HFF-Myc (cell line): ENCODE measurements around the gene RNF223.
"Not testable (repeated sequence)": the region's sequence is repeated elsewhere in the genome, so short reads cannot be mapped to it uniquely, and the experiment has no call there.

Source experiments
- DNase-seq: peaks from one replicate; pipeline ENCODE4 v3.0.0-alpha.2; 2011; ENCODE audit warnings: low read depth; ENCODE audit errors: extremely low read depth
- H3K4me3 ChIP-seq: replicated peaks from 2 replicates; pipeline ENCODE4 v1.5.1; 2011; ENCODE audit warnings: low read depth, mild to moderate bottlenecking, control low read depth, low read length
- CTCF ChIP-seq: IDR thresholded peaks from 2 replicates; pipeline ENCODE4 v1.5.1; 2012; ENCODE audit warnings: mild to moderate bottlenecking, low read depth, low read length, control low read depth; ENCODE audit errors: missing control alignments

Gene RNF223

GRCh38 chr1:1109743-1110142 is 35.6 kb upstream of the RNF223 start:
- DNase-seq: no peak
- H3K4me3 ChIP-seq: no peak overlapping the region
- TF ChIP-seq CTCF: no peak

GRCh38 chr1:1106510-1107221 is 32.6 kb upstream of the RNF223 start:
- DNase-seq: no peak
- no peak for TF ChIP-seq CTCF
- no peak overlapping the region for H3K4me3 ChIP-seq

- not testable (repeated sequence) for H3K4me3 ChIP-seq, DNase-seq
Measured at GRCh38 chr1:1104152-1104551, 30.0 kb upstream of the RNF223 start.

- TF ChIP-seq CTCF: no peak
- no peak overlapping the region for H3K4me3 ChIP-seq
- DNase-seq: no peak
Measured at GRCh38 chr1:1101503-1101902, 27.4 kb upstream of the RNF223 start.

- no peak for DNase-seq
- no peak for TF ChIP-seq CTCF
- no peak overlapping the region for H3K4me3 ChIP-seq
Measured at GRCh38 chr1:1100296-1100695, 26.2 kb upstream of the RNF223 start.

- no peak for TF ChIP-seq CTCF
Measured at GRCh38 chr1:1099506-1100183, 25.5 kb upstream of the RNF223 start.

GRCh38 chr1:1098681-1099421 is 24.7 kb upstream of the RNF223 start:
- no peak for TF ChIP-seq CTCF
- H3K4me3 ChIP-seq: no peak overlapping the region

More at GRCh38 chr1:1099506-1100183, 25.5 kb upstream of the RNF223 start:
- H3K4me3 ChIP-seq: no peak overlapping the region
- no peak for DNase-seq

GRCh38 chr1:1096136-1096535 is 22.0 kb upstream of the RNF223 start:
- not testable (repeated sequence) for DNase-seq, H3K4me3 ChIP-seq

More at GRCh38 chr1:1098681-1099421, 24.7 kb upstream of the RNF223 start:
- no peak for DNase-seq
